CD4-positive, alpha-beta T cell treated with Interleukin-2 at 100 ng/mL for 4 hours (primary cell): Measurements from ENCODE around the gene H2AZ2.
"Not testable (repeated sequence)": the region's sequence is repeated elsewhere in the genome, so short reads cannot be mapped to it uniquely, and the experiment has no call there.

Experiments used
- DNase-seq: peaks from one replicate; pipeline ENCODE4 v3.0.0-alpha.2; 2020; ENCODE audit warnings: low spot score

H2AZ2 gene

DNA sequence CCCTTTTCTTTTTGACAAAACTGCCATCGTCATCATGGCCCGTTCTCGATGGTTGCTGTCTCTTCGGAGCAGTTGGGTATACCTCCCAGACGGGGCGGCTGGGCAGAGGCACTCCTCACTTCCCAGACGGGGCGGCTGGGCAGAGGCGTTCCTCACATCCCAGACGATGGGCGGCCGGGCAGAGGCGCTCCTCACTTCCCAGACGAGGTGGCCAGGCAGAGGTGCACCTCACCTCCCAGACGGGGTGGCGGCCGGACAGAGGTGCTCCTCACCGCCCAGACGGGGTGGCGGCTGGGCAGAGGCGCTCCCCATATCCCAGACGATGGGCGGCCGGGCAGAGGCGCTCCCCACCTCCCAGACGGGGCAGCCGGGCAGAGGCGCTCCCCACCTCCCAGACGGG, 22.9 kb upstream of the H2AZ2 start:
- DNase-seq, result not testable (repeated sequence)

DNA sequence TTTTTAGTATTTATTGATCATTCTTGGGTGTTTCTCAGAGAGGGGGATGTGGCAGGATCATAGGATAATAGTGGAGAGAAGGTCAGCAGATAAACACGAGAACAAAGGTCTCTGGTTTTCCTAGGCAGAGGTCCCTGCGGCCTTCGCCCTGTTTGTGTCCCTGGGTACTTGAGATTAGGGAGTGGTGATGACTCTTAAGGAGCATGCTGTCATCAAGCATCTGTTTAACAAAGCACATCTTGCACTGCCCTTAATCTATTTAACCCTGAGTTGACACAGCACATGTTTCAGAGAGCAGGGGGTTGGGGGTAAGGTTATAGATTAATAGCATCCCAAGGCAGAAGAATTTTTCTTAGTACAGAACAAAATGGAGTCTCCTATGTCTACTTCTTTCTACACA, 22.4 kb upstream of the H2AZ2 start:
- DNase-seq, result not testable (repeated sequence)

DNA sequence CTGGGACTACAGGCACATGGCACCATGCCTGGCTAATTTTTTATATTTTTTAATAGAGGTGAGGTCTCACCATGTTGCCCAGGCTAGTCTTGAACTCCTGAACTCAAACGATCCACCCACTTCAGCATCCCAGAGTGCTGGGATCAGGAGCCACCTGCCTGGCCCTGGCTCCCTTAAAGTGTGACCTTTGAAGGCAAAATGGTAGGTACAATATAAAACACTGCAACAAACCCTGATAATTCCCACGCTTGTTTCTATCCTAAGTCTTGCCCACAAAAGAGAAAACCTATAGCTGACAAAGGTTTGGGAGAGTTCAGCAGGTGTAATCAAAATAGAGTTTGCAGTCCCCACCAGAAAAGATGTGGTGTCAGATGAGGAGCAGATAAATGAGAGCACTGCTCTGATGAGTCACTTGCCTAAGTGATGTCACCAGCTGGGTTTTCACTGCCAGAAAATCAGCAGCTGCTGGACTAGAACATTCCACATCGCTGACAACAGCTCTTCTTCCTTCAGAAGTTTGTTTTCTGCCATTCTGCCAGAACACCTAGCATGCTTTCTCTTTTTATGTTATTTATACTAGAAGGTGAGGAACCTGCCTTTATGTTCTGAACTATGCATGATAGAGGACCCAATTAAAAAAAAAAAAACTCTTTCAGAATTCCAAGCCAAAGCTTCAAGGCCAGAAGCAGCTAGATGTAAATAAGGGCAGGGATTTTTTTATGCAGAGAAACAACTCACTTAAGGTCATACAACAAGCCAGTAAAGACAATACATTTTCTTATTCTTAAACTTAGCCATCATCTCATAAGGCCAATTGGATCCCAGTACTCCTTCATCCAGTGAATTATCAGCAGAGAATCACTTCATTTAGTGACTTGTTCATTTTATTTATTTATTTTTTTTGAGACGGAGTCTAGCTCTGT, 19.4 kb upstream of the H2AZ2 start:
- no peak for DNase-seq

DNA sequence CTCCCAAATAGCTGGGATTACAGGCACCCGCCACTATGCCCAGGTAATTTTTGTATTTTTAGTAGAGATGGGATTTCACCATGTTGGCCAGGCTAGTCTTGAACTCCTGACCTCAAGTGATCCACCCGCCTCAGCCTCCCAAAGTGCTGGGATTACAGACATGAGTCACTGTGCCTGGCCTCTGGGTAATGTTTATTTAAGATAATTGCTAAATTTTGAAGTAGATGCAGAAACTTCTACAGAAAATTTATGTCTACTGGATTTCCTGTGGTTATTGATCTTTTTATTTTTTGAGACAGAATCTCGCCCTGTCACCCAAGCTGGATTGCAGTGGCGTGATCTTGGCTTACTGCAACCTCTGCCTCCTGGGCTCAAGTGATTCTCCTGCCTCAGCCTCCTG, 14.1 kb upstream of the H2AZ2 start:
- DNase-seq, result not testable (repeated sequence)

DNA sequence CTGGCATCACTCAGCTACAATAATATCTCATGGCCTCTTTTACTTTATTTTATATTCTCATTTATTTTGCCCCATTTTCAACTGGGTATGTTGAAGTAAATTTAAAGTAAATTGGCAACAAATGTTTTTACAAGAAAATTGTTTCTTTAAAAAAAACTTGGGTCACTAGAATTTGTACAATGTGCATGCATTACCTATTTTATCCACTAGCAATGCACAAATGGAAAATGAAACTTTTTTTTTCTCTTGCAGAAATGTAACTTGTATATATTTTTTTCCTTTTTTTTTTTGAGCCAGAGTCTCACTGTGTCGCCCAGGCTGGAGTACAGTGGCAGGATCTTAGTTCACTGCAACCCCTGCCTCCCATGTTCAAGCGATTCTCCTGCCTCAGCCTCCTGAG, 10.3 kb upstream of the H2AZ2 start:
- DNase-seq, result no peak

DNA sequence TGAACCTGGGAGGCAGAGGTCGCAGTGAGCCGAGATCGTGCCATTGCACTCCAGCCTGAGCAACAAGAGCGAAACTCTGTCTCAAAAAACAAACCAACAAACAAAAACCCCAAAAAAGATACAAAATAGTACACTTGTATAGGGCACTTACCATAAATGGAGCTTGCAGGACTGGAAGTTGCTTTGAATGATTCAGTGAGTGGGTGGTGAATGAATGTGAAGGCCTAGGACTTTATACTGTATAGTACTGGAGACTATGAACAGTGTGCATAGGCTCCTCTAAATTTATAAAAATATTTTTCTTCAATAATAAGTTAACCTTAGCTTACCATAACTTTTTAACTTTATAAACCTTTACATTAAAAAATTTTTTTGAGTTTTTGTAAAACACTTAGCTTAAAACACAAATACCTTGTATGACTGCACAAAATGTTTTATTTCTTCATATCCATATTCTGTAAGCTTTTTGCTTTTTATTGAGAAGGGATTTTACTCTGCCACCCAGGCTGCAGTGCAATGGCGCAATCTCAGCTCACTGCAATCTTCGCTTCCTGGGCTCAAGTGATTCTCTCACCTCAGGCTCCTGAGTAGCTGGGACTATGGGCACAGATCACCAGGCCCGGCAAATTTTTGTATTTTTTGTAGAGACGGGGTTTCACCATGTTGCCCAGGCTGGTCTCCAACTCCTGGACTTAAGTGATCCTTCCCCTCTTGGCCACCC, 6.9 kb upstream of the H2AZ2 start:
- no peak for DNase-seq

DNA sequence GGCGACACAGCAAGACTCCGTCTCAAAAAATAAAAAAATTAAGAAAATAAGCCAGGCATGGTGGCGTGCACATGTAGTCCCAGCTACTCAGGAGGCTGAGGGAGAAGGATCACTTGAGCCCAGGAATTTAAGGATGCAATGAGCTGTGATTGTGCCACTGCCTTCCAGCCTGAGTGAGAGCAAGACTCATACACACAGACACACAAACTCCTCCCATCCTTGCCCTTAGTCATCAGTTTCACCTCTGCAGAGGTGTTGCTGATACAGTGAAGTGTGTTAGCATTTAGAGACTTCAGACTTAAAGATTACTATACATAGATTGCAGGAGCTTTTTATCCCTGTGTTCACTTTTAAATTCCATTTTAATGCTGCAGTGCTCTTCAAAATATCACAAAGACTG, 5.5 kb upstream of the H2AZ2 start:
- DNase-seq, result no peak

DNA sequence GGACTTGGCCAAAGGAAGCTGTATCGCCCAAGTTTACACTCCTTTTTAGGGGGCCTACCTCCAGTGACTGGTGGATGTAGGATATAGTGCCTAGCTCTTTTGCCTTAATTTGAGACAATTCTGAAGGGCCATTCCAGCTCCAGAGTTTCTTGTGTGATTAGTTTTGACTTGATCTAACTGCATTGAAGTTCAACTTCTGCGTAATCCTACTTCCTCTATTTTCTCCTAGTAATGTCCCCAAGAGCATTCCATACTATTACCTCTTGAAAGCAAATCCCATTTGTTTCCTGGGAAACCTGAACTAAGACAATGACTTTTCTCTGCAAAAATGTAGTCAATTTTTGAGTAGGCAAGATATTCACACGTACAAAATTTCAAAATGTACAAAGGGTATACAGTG, 4.7 kb upstream of the H2AZ2 start:
- DNase-seq, result no peak

DNA sequence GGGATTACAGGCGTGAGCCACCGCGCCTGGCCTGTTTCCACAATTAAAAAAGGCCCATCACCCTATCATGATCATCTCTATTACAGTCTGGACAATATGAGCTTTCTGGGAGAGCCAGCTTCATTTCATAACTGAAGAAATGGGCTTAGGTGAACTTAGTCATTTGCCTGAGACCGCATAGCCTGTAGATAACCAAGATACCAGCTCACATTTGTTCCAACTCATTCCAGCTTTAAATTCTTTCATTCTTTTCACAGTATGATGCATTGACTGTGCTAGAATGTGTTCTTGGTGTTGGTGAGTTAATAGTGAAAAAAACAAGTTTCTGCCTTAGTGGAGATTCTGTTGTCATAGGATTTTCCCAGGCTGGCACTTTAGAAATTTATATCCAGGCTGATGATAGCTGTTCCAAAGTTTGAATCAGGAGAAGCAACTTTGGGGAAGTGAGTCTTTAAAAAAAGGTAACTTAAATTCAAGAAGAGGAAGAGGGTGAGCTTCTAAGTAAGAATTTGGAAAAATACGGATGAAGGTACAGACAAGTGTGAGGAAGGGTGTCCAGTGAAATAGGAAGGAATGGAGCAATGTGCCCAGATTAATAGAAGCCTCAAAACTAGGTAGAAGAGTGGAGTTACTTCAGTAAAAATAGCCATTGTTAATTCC, 2.1 kb upstream of the H2AZ2 start:
- no peak for DNase-seq

DNA sequence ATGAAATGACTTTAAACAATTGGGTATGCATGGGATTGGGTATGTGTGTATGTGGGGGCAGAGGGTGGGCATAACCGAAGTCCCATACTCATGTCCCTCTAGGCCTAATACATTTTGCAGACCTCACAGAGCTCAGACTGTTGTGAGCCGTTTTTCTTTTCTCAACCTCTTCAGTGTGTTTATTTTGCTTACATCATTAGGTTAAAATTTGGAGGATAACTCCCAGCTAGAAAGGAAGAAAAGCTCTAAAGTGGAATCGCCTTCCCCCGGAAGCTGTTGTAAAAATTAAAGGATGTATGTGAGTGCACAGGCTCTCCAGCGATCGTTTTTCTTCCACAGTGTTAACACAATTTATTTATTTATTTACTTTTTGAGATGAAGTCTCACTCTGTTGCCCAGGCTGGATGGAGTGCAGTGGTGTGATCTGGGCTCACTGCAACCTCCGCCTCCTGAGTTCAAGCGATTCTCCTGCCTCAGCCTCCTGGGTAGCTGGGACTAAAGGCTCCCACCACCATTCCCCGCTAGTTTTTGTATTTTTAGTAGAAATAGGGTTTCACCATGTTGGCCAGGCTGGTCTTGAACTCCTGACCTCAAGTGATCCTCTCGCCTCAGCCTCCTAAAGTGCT, 1.5 kb upstream of the H2AZ2 start:
- no peak for DNase-seq

DNA sequence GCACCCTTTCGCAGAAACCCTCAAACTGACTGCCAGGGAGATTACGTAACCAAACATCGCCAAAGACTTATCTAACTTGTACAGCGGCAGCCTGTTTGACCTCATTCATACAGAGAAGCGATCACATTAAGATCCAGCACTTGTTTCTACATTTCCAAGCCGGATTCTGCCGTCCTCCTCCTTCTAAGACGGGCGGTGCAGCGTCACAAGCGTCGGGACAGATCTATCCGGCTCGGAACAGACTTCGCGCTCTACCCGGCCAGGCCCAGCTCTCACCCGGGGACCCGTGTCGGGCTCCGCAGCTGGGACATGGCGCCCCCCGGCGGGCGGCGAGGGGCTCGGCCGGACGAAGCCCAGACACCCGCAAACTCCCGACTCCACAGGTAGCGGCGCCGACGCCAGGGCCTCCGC, 373 bp downstream of the H2AZ2 start:
- DNase-seq, result peak; percentile 87

DNA sequence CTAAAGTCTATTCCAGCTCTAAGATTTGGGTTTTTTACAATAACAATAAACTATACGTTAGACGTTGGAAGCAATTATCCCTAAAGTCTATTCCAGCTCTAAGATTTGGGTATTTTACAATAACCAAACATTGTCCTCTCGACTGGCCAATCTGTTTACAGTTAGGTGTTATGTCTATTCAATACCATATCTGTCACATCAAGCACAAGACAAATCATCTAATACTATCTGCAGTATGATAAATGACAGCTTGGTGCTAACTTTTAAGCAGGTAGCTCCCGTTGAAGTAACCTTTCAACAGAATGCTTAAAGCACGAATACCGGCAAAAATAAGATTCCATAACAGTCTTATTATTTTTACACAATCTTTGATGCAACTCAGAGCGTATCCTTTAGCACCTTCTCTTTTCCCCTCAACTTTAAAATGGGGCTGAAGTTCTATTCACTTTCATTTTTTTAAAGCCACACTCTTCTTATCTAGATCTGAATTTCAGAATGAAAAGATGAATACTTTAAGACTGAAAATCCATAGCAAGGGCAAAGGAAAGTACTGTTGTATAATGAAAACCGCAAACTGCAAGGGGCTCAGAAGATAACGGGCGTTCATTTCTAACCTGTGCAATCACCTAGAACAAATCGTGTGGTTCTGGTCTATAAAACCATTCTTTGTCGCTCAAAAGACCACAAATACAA, 925 bp downstream of the H2AZ2 start:
- no peak for DNase-seq

DNA sequence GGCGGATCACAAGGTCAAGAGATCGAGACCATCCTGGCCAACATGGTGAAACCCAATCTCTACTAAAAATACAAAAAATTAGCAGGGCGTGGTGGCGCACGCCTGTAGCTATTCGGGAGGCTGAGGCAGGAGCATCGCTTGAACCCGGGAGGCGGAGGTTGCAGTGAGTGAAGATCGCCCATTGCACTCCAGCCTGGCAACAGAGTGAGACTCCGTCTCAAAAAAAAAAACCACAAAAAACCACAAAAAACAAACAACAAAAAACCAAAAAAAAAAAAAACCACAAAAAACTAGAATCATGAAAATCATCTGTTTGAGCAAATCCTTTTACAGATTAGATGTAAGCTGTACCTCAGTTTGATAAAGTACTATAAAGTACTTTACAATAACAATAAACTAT, 1.5 kb downstream of the H2AZ2 start:
- peak; percentile 32 for DNase-seq

DNA sequence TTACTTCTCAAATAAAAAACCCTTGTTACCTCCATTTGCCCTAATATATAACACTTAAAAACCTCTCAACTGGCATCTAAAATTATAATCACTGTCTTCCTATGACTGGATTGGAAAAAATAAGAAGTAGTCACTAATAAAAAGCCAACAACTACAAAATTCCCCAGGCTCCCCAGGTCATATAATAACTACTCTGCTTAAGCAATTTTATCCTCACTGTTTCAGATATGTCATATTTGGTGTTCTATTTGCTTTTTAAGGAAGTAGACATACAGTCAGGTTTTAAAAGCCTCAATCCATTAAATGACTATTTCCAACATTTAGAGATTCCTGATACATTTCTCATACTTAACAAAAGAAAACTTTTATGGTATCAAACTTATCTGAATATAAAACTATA, 2.4 kb downstream of the H2AZ2 start:
- no peak for DNase-seq

DNA sequence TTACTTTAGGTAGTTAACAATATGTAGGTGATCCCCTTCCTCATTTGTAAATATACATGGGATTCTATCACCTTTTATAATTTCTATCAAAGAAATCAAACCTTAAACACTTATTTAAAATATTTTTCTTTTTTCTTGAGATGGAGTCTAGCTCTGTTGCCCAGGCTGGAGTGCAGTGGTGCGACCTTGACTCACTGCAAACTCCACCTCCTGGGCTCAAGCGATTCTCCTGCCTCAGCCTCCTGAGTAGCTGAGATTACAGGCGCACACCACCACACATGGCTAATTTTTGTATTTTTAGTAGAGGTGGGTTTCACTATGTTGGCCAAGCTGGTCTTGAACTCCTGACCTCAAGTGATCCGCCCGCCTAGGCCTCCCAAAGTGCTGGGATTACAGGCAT, 4.4 kb downstream of the H2AZ2 start:
- not testable (repeated sequence) for DNase-seq

DNA sequence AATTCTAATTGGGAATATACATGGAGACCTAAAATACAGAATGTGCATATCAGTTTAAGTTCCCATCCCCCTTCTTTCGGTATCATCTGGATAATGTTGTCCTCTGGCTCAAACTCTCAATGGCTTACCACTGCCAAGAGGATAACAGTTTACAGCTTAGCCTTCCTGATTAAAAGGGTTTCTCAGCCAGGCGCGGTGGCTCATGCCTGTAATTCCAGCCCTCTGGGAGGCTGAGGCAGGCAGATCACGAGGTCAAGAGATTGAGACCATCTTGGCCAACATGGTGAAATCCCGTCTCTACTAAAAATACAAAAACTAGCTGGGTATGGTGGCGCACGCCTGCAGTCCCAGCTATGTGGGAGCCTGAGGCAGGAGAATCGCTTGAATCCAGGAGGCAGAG, 5.2 kb downstream of the H2AZ2 start:
- DNase-seq, result not testable (repeated sequence)

DNA sequence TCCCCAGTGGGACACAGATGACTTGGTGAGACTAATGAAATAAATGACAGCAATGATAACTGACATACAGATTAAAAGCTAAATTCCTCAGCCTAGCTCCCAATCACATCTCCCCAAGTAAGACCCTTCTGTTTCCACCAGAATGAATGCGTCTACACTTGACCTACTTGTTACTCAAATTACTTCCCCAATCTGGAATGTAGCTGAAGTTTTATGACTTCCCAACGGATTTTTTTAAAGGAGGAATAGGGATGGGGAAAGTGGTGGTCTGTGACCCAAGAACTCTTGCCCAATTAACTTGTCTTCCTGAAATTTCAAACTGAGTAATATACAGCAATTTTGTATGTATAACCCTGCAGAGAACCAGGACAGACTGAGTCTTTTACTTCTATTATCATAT, 9.1 kb downstream of the H2AZ2 start:
- DNase-seq, result no peak

DNA sequence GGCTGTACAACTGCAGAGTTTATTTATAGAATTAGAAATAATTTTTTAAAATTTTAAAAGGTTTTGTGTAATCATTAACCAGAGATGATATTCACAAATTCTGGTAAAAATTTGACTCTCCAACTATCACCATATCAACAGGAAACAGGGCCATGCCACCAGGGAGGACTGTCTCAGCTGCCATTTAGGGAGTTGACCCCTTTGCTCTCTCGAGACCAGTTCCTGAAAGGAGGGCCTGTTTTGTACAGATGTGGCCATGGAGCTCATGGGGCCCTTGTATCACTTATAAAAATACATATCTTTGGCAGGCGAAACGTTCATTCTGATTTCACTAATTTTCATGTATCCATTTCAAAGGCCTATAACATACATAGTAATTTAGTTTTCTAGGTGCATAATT, 20.3 kb downstream of the H2AZ2 start:
- no peak for DNase-seq

DNA sequence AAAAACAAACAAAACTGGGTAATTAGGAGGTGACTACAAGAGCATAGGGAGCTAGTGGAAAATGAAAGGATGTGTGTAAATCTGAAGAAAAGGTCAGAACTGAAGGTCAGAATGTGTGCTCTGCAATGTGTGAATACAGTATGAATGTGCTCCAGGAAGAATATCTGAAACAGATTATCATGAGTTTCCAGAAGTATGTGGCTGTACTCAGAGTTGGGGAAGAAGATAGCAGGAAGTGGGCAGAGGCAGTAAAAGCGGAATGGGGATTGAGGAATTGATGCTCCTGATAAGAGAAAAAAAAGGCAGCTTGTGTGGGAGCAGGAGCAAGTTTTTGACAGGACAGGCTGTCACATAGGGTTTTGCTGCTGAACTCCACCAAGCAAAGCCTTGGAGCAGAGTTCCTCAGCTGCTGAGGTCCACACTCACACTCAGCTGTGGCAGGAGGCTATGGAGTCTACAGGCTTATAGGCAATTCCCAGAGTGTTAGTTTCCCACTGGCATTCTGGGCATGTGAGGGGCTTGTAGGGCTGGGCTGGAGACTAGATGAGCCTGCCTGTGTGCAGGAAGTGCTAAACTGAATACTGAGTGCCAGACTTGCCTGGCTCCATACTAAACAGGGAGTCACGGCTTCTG, 22.9 kb downstream of the H2AZ2 start:
- DNase-seq, result no peak

DNA sequence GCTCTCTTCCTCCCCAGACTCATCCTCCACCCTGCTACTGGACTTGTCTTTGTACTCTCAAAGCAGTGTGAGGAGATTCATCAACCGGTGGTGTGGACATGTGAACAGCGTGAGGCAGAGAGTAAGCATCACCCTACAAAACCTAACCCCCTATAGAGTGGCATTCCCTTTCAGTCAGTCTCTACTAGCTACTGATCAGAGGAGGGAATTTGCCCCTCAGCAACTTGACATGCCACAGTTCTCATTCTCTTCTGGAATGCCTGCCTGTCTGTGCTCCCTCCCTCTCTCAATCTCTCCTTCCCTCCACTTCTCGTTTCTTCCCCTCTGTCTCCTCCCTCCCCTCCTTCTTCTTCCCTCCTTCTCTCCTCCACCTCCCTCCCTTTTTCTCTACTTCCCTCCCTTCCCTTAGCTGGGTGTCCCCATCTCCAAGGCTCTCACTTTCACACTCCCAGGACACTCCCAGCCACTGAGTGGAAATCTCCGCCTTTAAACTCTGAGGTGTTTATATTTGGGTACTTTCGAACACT, 24.6 kb downstream of the H2AZ2 start:
- DNase-seq, result no peak

DNA sequence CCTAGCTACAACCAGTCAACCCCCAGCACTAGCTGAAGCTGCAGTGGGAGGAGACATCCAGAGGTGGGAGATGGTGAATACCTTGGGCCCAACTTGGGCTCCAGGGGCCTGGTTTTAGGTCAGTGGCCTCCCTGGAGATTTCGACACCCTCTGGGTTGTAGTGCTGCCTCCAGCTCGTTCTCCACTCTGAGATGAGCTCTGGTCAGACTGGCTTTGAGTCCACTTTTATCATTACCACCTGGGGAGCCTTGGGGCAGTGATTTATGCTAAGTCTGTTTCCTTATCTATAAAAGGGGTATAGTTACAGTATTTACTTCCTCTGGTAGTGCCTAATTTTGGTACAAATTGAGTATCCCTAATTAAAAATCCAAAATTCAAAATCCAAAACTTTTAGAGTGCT, 28.6 kb downstream of the H2AZ2 start:
- no peak for DNase-seq
